ENCODE results near the gene TRIP6. TPM values are rescaled to one million over a fixed set of nuclear protein-coding genes. Genes with fewer than 3 reads are reported as not detected.
A peak's percentile ranks its signal among the peaks of the same experiment; 100 is the strongest.

TRIP6 gene
- total RNA-seq, 1 experiment from 2014 or later = 75.5 TPM

DNA sequence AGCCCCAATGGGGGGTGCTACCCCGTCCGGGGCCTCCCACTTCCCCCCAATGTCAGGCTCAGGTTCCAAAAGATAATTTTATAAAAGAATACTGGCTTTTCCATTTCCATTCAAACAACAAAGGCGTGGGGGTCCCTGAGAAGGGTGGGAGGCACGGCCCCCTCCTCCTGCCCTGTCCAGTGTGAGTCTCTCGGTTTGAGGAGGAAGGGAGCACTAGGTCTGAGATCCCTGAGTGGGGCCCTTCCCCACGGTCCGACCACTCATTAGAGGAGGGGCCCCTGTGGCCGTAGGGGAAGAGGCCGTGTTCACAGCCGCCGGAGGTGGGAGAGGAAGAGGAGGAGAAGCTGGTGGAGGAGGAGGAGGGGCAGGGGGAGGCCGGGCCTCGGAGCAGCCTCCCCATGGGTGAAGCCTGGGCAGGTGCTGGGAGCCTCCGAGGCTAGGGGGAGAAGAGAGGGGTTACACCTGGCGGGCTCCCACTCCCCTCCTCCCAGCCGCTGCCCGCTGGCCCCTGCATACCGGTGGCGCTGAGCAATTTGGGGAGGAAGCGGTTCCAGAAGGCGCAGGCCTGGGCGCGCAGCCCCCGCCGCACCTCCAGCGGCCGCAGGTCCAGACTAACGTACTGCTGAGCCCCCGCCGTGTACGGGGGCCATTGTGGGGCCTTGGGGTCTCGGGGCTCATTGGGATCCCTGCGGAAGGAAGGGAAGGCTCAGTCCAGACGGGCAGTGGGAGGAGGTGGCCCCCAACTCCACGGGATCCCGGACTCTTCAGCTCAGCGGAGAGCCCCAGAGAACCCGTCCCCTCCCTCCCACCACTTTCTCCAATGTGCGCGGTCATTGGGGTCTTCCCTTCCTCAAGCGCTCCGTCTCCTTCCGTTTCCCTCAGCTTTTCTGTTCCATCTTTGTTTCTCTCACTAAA is 23.7 kb downstream of the TRIP6 start:
- H3K36me3 Mint-ChIP-seq (ENCODE audit: insufficient read depth, unreplicated experiment) = peaks cover 49% of the 10 kb centered on the region
- no peaks in the 10 kb centered on the region for H3K9me3 Mint-ChIP-seq (ENCODE audit: unreplicated experiment)
- no peak for DNase-seq
- BruUV-seq (replicated peaks) = no TSS peak
- ChIA-PET CTCF (interaction anchor here (0.6 to 1.4 kb wide), 6 partner anchors 38 to 461 kb away, joined by 4 to 8 read pairs (median 6); partner anchors contain the start of gene SLC12A9), POLR2A (interaction anchor here (0.6 to 2.4 kb wide), 6 partner anchors 16 to 694 kb away, joined by 3 to 76 read pairs (median 9); partner anchors contain the start of genes POP7, SRRT and TRIM56)
- Histone ChIP-seq H3K9me3 (no peaks in the 10 kb centered on the region), H3K36me3 (ENCODE audit: control insufficient read depth, insufficient read depth, low read length) (peaks cover 2% of the 10 kb centered on the region), H3K4me3 (ENCODE audit: low read depth, low read length) (peak overlapping the region; percentile 67), H3K27me3 (replicated peaks; ENCODE audit: control insufficient read depth, insufficient read depth, low read length) (no peaks in the 10 kb centered on the region), H3K4me1 (peaks cover 26% of the 10 kb centered on the region)
- no peaks in the 10 kb centered on the region for H3K27me3 Mint-ChIP-seq (ENCODE audit: insufficient read depth, unreplicated experiment)
- peak overlapping the region; percentile 87 for H3K27ac Mint-ChIP-seq (ENCODE audit: unreplicated experiment)
- H3K4me1 Mint-ChIP-seq (ENCODE audit: low read depth, unreplicated experiment) = peaks cover 45% of the 10 kb centered on the region
- peak overlapping the region; percentile 88 for H3K4me3 Mint-ChIP-seq (ENCODE audit: unreplicated experiment)
- TF ChIP-seq, protein P1, sequence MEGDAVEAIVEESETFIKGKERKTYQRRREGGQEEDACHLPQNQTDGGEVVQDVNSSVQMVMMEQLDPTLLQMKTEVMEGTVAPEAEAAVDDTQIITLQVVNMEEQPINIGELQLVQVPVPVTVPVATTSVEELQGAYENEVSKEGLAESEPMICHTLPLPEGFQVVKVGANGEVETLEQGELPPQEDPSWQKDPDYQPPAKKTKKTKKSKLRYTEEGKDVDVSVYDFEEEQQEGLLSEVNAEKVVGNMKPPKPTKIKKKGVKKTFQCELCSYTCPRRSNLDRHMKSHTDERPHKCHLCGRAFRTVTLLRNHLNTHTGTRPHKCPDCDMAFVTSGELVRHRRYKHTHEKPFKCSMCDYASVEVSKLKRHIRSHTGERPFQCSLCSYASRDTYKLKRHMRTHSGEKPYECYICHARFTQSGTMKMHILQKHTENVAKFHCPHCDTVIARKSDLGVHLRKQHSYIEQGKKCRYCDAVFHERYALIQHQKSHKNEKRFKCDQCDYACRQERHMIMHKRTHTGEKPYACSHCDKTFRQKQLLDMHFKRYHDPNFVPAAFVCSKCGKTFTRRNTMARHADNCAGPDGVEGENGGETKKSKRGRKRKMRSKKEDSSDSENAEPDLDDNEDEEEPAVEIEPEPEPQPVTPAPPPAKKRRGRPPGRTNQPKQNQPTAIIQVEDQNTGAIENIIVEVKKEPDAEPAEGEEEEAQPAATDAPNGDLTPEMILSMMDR (IDR thresholded peaks at IDR 0.05; ENCODE audit: insufficient read depth in 1 of 2, low read depth in 1 of 2, low read length in 1 of 2, severe bottlenecking in 1 of 2, unreplicated experiment in 1 of 2) = no peak
- intact Hi-C loops (cut with micrococcal nuclease; ENCODE audit: unreplicated experiment) = no loop called here

DNA sequence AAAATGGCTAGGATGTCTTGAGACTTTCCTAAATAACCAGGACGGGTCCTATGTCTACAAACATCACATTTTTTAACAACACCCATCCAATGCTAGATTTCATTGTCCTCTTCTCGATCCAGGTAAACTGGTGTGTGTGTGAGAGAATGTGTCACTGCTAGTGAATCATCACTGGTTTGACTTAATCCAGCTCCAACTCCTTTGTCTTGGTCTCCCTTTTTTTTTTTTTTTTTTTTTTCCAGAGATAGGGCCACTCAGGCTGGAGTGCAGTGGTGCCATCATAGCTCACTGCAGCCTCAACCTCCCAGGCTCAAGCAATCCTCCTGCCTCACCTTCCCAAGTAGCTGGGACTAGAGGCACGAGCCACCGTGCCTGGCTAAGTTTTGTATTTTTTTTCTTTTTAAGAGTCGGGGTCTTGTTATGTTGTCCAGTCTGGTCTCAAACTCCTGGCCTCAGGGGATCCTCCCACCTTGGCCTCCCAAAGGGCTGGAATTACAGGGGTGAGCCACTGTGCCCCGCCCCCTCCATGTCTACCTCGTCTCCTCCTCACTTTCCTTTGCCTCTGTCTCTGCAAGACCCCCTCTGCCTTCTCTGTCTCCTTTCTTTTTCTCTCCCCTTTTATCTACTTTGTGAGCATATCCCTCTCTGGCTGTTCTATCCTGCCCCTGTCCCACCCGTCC is 24.5 kb downstream of the TRIP6 start:
- H3K4me3 Mint-ChIP-seq (ENCODE audit: unreplicated experiment) = peak overlapping the region; percentile 88
- Histone ChIP-seq H3K36me3 (ENCODE audit: control insufficient read depth, insufficient read depth, low read length) (no peaks in the 10 kb centered on the region; the same call in 1 of the 2 replicates), H3K4me3 (ENCODE audit: low read depth, low read length) (no peak overlapping the region), H3K9me3 (no peaks in the 10 kb centered on the region), H3K4me1 (peaks cover 26% of the 10 kb centered on the region), H3K27me3 (replicated peaks; ENCODE audit: control insufficient read depth, insufficient read depth, low read length) (no peaks in the 10 kb centered on the region)
- TF ChIP-seq, protein P1 (IDR thresholded peaks at IDR 0.05; ENCODE audit: insufficient read depth in 1 of 2, low read depth in 1 of 2, low read length in 1 of 2, severe bottlenecking in 1 of 2, unreplicated experiment in 1 of 2) = no peak
- peaks cover 49% of the 10 kb centered on the region for H3K4me1 Mint-ChIP-seq (ENCODE audit: low read depth, unreplicated experiment)
- CTCF ChIA-PET = interaction anchor here (0.6 kb wide), 2 partner anchors 92 to 460 kb away, joined by 4 to 6 read pairs; no protein-coding TSS in a partner anchor
- intact Hi-C loops (cut with micrococcal nuclease; ENCODE audit: unreplicated experiment) = no loop called here
- no peaks in the 10 kb centered on the region for H3K27me3 Mint-ChIP-seq (ENCODE audit: insufficient read depth, unreplicated experiment)
- peaks cover 48% of the 10 kb centered on the region for H3K36me3 Mint-ChIP-seq (ENCODE audit: insufficient read depth, unreplicated experiment)
- H3K9me3 Mint-ChIP-seq (ENCODE audit: unreplicated experiment) = no peaks in the 10 kb centered on the region
- H3K27ac Mint-ChIP-seq (ENCODE audit: unreplicated experiment) = peak overlapping the region; percentile 87
- POLR2A ChIA-PET = interaction anchor here (0.6 kb wide), 1 partner anchor 325 kb away, joined by 7 read pairs; no protein-coding TSS in a partner anchor
- no peak for DNase-seq
- BruUV-seq (replicated peaks) = no TSS peak
